ENCODE results near the gene SERPINE2.
A peak's percentile ranks its signal among the peaks of the same experiment; 100 is the strongest.

Gene SERPINE2

GRCh38 chr2:223991611-223992010 is 47.5 kb downstream of the SERPINE2 start:
- no peaks in the 10 kb centered on the region for H3K9me3 Mint-ChIP-seq
- H3K27ac Mint-ChIP-seq: no peak overlapping the region
- no peak for ATAC-seq
- H3K4me3 Mint-ChIP-seq: no peak overlapping the region
- no peak for DNase-seq
- H3K4me1 Mint-ChIP-seq: peaks cover 9% of the 10 kb centered on the region
- H3K36me3 Mint-ChIP-seq (ENCODE audit: low read depth): peaks cover 5% of the 10 kb centered on the region
- no peaks in the 10 kb centered on the region for H3K27me3 Mint-ChIP-seq

DNA sequence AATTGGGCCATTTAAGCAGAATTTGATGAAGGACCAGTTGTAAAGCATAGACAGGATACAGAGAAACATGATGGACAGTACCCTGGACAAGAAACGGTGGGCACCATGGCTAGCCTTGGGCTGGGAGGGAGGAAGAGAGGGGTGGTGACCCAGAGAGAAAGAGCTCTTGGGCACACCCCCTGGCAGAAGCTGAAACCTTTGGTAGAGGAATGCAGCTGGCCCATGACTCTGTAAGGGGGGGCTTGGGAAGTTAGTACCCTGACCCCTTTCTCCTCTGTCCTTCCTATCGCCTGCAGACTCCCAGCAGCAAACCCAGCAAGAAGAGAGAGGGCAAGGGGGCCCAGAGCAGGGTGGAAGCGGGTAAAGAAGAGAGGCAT is 49.2 kb downstream of the SERPINE2 start:
- Mint-ChIP-seq H3K9me3 (no peaks in the 10 kb centered on the region), H3K27me3 (no peaks in the 10 kb centered on the region), H3K4me1 (peaks cover 2% of the 10 kb centered on the region), H3K4me3 (no peak overlapping the region), H3K36me3 (ENCODE audit: low read depth) (peaks cover 1% of the 10 kb centered on the region), H3K27ac (no peak overlapping the region)
- DNase-seq (no peak), ATAC-seq (no peak)

DNA sequence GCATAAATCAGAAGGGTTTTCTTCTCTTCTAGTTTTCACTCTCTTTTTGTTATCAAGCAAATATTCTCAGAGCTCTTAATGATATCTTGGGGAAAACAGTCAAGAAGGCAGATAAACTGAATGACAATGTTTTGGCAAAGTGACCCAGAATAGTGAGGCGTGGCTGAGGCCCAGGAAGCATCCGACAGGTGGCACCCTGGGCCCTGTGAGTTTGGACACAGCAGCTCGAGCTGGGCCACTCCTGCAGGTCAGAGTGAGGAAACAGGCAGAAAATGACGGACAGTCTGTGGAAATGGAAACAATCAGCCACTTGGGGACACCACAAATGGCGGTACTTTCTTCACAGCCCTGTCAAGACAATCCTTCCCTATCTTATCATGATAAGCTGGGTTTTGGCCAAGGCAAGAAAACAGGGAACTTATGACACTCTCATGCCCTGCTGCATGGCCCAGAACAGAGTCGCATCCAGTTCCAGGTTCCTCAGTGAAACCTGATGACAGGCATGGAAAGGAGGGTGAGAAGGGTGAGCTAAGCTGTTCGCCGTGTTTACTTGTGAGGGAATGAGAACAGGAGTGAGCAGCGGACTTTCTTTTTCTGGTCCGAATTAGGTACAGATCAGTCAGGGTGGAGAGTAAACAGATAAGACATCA is 49.8 kb downstream of the SERPINE2 start:
- no peak overlapping the region for H3K4me3 Mint-ChIP-seq
- no peak for ATAC-seq
- H3K36me3 Mint-ChIP-seq (ENCODE audit: low read depth): peaks cover 6% of the 10 kb centered on the region
- DNase-seq: no peak
- H3K27ac Mint-ChIP-seq: no peak overlapping the region
- H3K9me3 Mint-ChIP-seq: no peaks in the 10 kb centered on the region
- no peaks in the 10 kb centered on the region for H3K4me1 Mint-ChIP-seq
- no peaks in the 10 kb centered on the region for H3K27me3 Mint-ChIP-seq

GRCh38 chr2:223981241-223981640 is 57.8 kb downstream of the SERPINE2 start:
- no peaks in the 10 kb centered on the region for H3K27me3 Mint-ChIP-seq
- H3K27ac Mint-ChIP-seq: no peak overlapping the region
- H3K36me3 Mint-ChIP-seq (ENCODE audit: low read depth): peaks cover 15% of the 10 kb centered on the region
- no peaks in the 10 kb centered on the region for H3K9me3 Mint-ChIP-seq
- H3K4me3 Mint-ChIP-seq: no peak overlapping the region
- DNase-seq (no peak), ATAC-seq (no peak)
- peaks cover 7% of the 10 kb centered on the region for H3K4me1 Mint-ChIP-seq

GRCh38 chr2:223980803-223981202 is 58.3 kb downstream of the SERPINE2 start:
- peaks cover 15% of the 10 kb centered on the region for H3K36me3 Mint-ChIP-seq (ENCODE audit: low read depth)
- no peaks in the 10 kb centered on the region for H3K9me3 Mint-ChIP-seq
- ATAC-seq (no peak), DNase-seq (no peak)
- peaks cover 7% of the 10 kb centered on the region for H3K4me1 Mint-ChIP-seq
- no peak overlapping the region for H3K27ac Mint-ChIP-seq
- H3K4me3 Mint-ChIP-seq: no peak overlapping the region
- no peaks in the 10 kb centered on the region for H3K27me3 Mint-ChIP-seq

- Mint-ChIP-seq H3K27me3 (no peaks in the 10 kb centered on the region), H3K27ac (no peak overlapping the region), H3K4me3 (no peak overlapping the region), H3K9me3 (no peaks in the 10 kb centered on the region), H3K36me3 (ENCODE audit: low read depth) (peaks cover 15% of the 10 kb centered on the region), H3K4me1 (peaks cover 7% of the 10 kb centered on the region)
- no peak for ATAC-seq
- no peak for DNase-seq
These were observed 58.7 kb downstream of the SERPINE2 start for GRCh38 chr2:223980397-223980735.

DNA sequence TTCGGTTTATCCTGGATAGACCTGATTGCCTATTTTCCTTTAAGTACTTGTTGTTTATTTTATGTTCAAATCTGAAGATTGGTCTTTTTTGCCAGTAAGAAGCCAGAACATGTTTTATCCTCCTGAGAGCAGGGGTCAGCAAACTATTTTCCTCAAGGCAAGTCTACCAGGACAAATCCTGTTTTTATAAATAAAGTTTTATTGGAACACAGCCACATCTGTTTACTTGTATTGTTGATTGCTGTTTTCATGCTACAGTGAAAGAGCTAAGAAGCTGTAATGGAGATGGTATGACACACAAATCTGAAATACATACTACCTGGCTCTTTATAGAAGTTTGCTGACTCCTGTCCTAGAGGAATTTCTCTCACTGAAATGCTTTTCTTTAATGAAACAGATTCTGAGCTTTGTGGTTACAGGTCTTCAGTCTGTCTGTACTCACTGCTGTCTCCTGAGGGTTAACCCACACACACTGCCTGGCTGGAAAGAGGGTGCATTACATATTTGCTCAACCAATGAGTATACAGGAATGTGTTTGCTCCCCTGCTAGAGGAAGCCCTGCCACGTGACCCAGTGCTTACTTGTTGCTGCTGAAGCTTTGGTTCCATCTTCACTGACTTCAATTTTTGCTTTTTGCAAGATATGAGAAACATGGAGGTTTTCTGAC is 59.2 kb downstream of the SERPINE2 start:
- ATAC-seq (no peak), DNase-seq (no peak)
- H3K36me3 Mint-ChIP-seq (ENCODE audit: low read depth): peaks cover 15% of the 10 kb centered on the region
- H3K27ac Mint-ChIP-seq: no peak overlapping the region
- H3K27me3 Mint-ChIP-seq: no peaks in the 10 kb centered on the region
- H3K9me3 Mint-ChIP-seq: no peaks in the 10 kb centered on the region
- no peak overlapping the region for H3K4me3 Mint-ChIP-seq
- peaks cover 7% of the 10 kb centered on the region for H3K4me1 Mint-ChIP-seq

GRCh38 chr2:223978451-223978850 is 60.6 kb downstream of the SERPINE2 start:
- H3K4me3 Mint-ChIP-seq: no peak overlapping the region
- H3K9me3 Mint-ChIP-seq: no peaks in the 10 kb centered on the region
- H3K36me3 Mint-ChIP-seq (ENCODE audit: low read depth): peaks cover 9% of the 10 kb centered on the region
- H3K27me3 Mint-ChIP-seq: no peaks in the 10 kb centered on the region
- ATAC-seq (no peak), DNase-seq (no peak)
- no peak overlapping the region for H3K27ac Mint-ChIP-seq
- H3K4me1 Mint-ChIP-seq: peaks cover 7% of the 10 kb centered on the region

GRCh38 chr2:223976635-223977226 is 62.4 kb downstream of the SERPINE2 start:
- Mint-ChIP-seq H3K4me1 (peaks cover 7% of the 10 kb centered on the region), H3K27ac (peak overlapping the region; percentile 16), H3K4me3 (no peak overlapping the region), H3K36me3 (ENCODE audit: low read depth) (peaks cover 3% of the 10 kb centered on the region), H3K27me3 (no peaks in the 10 kb centered on the region), H3K9me3 (no peaks in the 10 kb centered on the region)
- DNase-seq: no peak
- ATAC-seq: peak; percentile 90

- ATAC-seq (no peak), DNase-seq (no peak)
- Mint-ChIP-seq H3K9me3 (no peaks in the 10 kb centered on the region), H3K36me3 (ENCODE audit: low read depth) (peaks cover 2% of the 10 kb centered on the region), H3K27ac (no peak overlapping the region), H3K4me3 (no peak overlapping the region), H3K27me3 (no peaks in the 10 kb centered on the region), H3K4me1 (peaks cover 15% of the 10 kb centered on the region)
These were observed 65.5 kb downstream of the SERPINE2 start for GRCh38 chr2:223973606-223974005.

GRCh38 chr2:223972656-223973102 is 66.4 kb downstream of the SERPINE2 start:
- Mint-ChIP-seq H3K27ac (no peak overlapping the region), H3K36me3 (ENCODE audit: low read depth) (peaks cover 2% of the 10 kb centered on the region), H3K4me1 (peaks cover 15% of the 10 kb centered on the region), H3K27me3 (no peaks in the 10 kb centered on the region), H3K4me3 (no peak overlapping the region), H3K9me3 (no peaks in the 10 kb centered on the region)
- DNase-seq: no peak
- ATAC-seq: no peak

GRCh38 chr2:223971731-223972130 is 67.4 kb downstream of the SERPINE2 start:
- H3K4me1 Mint-ChIP-seq: peaks cover 8% of the 10 kb centered on the region
- H3K4me3 Mint-ChIP-seq: no peak overlapping the region
- H3K36me3 Mint-ChIP-seq (ENCODE audit: low read depth): peaks cover 4% of the 10 kb centered on the region
- DNase-seq (no peak), ATAC-seq (no peak)
- no peak overlapping the region for H3K27ac Mint-ChIP-seq
- no peaks in the 10 kb centered on the region for H3K9me3 Mint-ChIP-seq
- H3K27me3 Mint-ChIP-seq: no peaks in the 10 kb centered on the region

DNA sequence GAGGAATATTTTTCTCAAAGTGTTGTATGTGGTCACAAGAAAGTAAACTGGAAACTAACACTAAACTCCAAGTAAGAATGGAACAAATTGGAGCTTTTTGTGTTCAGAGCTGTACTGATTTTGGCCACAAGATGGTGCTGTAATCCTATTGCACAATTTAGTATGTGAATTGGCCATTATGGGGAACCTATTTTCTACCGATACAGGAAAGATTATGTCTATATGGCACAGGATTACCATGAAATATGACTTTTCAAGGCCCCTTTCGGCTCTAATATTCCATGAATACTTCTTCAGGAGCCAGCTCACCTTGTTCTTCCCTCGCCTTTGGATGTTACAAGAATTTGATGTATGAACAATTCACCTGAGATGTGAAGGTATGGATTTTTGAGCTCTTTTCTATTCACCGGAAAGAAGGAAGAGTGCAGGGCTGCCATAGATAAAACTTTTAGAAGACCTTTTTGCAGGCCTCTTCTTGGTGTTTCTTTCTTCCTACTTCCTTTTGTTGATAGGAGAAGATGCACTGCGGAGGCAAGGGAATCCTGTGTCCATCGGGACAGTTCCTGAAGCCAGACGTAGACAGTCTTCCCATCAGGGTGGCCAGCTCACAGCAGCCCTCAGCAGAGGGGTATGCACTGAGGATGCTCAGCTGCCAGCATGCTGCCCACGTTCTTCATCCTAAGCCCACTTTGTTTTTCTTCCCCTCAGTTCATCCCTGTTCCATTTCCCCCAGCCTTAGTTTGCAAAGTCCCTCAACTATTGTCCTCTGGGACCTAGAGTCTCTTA is 68.5 kb downstream of the SERPINE2 start:
- H3K36me3 Mint-ChIP-seq (ENCODE audit: low read depth): peaks cover 8% of the 10 kb centered on the region
- no peak overlapping the region for H3K4me3 Mint-ChIP-seq
- peaks cover 10% of the 10 kb centered on the region for H3K4me1 Mint-ChIP-seq
- no peaks in the 10 kb centered on the region for H3K9me3 Mint-ChIP-seq
- H3K27ac Mint-ChIP-seq: peak overlapping the region; percentile 50
- peak; percentile 73 for ATAC-seq
- H3K27me3 Mint-ChIP-seq: no peaks in the 10 kb centered on the region
- DNase-seq: peak; percentile 64

DNA sequence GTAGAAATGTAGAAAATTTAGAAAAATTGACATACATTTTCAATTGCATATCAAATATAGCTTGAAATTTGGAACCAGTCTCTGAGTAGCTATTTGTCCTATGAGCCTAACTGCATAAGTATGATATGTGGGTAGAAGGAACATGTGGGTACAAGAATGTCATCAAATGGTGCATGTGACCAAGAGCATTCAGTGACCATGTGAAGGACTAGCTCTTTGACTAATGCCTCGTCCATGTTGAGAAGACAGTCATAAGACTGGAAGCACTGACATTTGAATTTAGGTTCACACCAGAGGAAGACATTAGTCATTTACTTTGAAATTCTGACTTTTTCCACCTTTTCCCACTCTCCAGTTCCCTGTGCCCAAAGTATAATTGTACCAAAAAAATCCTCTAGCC is 69.2 kb downstream of the SERPINE2 start:
- Mint-ChIP-seq H3K27ac (peak overlapping the region; percentile 50), H3K36me3 (ENCODE audit: low read depth) (peaks cover 12% of the 10 kb centered on the region), H3K9me3 (no peaks in the 10 kb centered on the region), H3K4me3 (no peak overlapping the region), H3K27me3 (no peaks in the 10 kb centered on the region), H3K4me1 (peaks cover 10% of the 10 kb centered on the region)
- DNase-seq (no peak), ATAC-seq (no peak)

DNA sequence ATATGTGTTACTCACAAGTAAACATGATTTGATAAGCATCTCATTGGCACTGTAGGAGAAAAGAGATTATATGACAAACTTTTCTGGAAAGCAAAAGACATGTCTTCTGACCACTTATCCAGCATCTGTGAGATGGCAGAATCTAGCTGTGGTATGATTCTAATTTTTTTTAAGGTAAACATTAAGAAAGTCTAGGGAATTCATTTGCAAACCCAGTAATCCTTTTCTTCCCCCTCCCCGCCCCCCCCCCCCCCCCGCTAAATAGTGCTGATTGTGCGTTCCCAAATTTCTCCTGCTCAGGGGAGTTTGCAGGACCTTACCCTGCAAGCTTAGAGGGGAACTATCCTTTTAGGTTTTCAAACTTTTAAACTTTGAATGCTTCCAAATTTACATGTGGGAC is 69.8 kb downstream of the SERPINE2 start:
- Mint-ChIP-seq H3K4me3 (no peak overlapping the region), H3K27me3 (no peaks in the 10 kb centered on the region), H3K9me3 (no peaks in the 10 kb centered on the region), H3K27ac (no peak overlapping the region), H3K4me1 (peaks cover 12% of the 10 kb centered on the region), H3K36me3 (ENCODE audit: low read depth) (peaks cover 17% of the 10 kb centered on the region)
- DNase-seq (no peak), ATAC-seq (no peak)
